H1 (cell line): ENCODE data around the gene FANCL. TPM values are rescaled to one million over a fixed set of nuclear protein-coding genes. Genes with fewer than 3 reads are reported as not detected.

Source experiments
- ATF2 ChIP-seq: IDR thresholded peaks from 2 replicates; pipeline ENCODE4 v1.6.1; 2012; ENCODE audit warnings: low read length, inconsistent platforms
- CEBPB ChIP-seq: IDR thresholded peaks from 2 replicates; pipeline ENCODE4 v1.6.1; 2012; ENCODE audit warnings: low read depth, low read length
- CHD7 ChIP-seq: fragments of 300-600 bp; sonication (generic); IDR thresholded peaks from 2 replicates; pipeline ENCODE4 v1.7.1; 2012; ENCODE audit warnings: low read length, moderate library complexity, mild to moderate bottlenecking, inconsistent platforms; ENCODE audit not compliant: insufficient replicate concordance
- CREB1 ChIP-seq: IDR thresholded peaks from 2 replicates; pipeline ENCODE4 v1.6.1; 2012; ENCODE audit warnings: inconsistent platforms
- CTBP2 ChIP-seq: IDR thresholded peaks from 2 replicates; pipeline ENCODE4 v1.7.0; 2011; ENCODE audit warnings: borderline replicate concordance, mild to moderate bottlenecking, moderate library complexity, mixed read lengths, low read length; ENCODE audit not compliant: insufficient read depth, insufficient read length
- KDM1A ChIP-seq: fragments of 200-600, 300-600 bp; sonication (generic); IDR thresholded peaks from 2 replicates; pipeline ENCODE4 v1.7.1; 2016; ENCODE audit warnings: mild to moderate bottlenecking, low read length, borderline replicate concordance
- MAX ChIP-seq: IDR thresholded peaks from 2 replicates; pipeline ENCODE4 v1.6.1; 2012; ENCODE audit warnings: inconsistent platforms
- RXRA ChIP-seq: IDR thresholded peaks from 2 replicates; pipeline ENCODE4 v1.6.1; 2011; ENCODE audit warnings: low read depth, mild to moderate bottlenecking, low read length, moderate library complexity; ENCODE audit not compliant: insufficient read depth
- SUZ12 ChIP-seq: fragments of 200-600 bp; sonication (generic); IDR thresholded peaks from 2 replicates; pipeline ENCODE4 v1.6.1; 2012; ENCODE audit warnings: mild to moderate bottlenecking, inconsistent platforms, low read length, moderate library complexity, mixed read lengths
- polyA plus RNA-seq, 7 experiments: library from polyadenylated mRNA; depleted of rRNA in 3 of 7; stranded (reverse) in 5 of 7; unstranded in 2 of 7; fragments of >200 nt in 5 of 7; fragments of 200-250 nt in 2 of 7; gene quantifications; 1 replicate in 5 of 7; 2 replicates in 1 of 7; 4 replicates in 1 of 7; pipeline versions ENCODE4 v1.2.1 to v1.2.3, GENCODE V29; 2011 to 2013; ENCODE audit warnings: missing spikeins in 2 of 7, mixed read lengths in 2 of 7
- total RNA-seq: library from RNA; stranded (reverse); fragmentation: NEBNext Ultra II Directional; extraction: Animal tissue kit (Norgen Biotek cat#: 25700); gene quantifications from 2 replicates; pipeline ENCODE4 v1.2.1, GENCODE V29; 2021

Gene FANCL
- total and polyA plus RNA-seq, 2 of the 8 experiments (the other 6 are each of a cell fraction or from before 2014, with no cell fraction given): 38.7 to 55.9 TPM

GRCh38 chr2:58137221-58137620 lies 103.9 kb downstream of the FANCL start (continued):
- TF ChIP-seq CHD7 (no peak), SUZ12 (no peak), CEBPB (no peak), KDM1A (no peak), ATF2 (no peak), CTBP2 (no peak), CREB1 (no peak), RXRA (no peak), MAX (no peak)
